Endothelial cell (in vitro differentiated cells): ENCODE data around the gene RAD23B. TPM values are rescaled to one million over a fixed set of nuclear protein-coding genes. Genes with fewer than 3 reads are reported as not detected.

Experiments
- DNase-seq: peaks from one replicate; pipeline ENCODE4 v3.0.0; 2021; ENCODE audit warnings: low spot score
- H3K27ac Mint-ChIP-seq: one replicate; pipeline ENCODE4 v1.8.0; 2021; ENCODE audit warnings: mixed read lengths, inconsistent platforms; ENCODE audit not compliant: unreplicated experiment
- H3K27me3 Mint-ChIP-seq: one replicate; pipeline ENCODE4 v1.8.0; 2021; ENCODE audit warnings: mild to moderate bottlenecking, moderate library complexity, mixed read lengths, inconsistent platforms; ENCODE audit not compliant: unreplicated experiment
- H3K36me3 Mint-ChIP-seq: one replicate; pipeline ENCODE4 v1.8.0; 2021; ENCODE audit warnings: mild to moderate bottlenecking, low read depth, mixed read lengths, inconsistent platforms; ENCODE audit not compliant: unreplicated experiment
- H3K4me1 Mint-ChIP-seq: one replicate; pipeline ENCODE4 v1.8.0; 2021; ENCODE audit warnings: mild to moderate bottlenecking, mixed read lengths, inconsistent platforms; ENCODE audit not compliant: unreplicated experiment
- H3K4me3 Mint-ChIP-seq: one replicate; pipeline ENCODE4 v1.8.0; 2021; ENCODE audit warnings: mild to moderate bottlenecking, mixed read lengths, inconsistent platforms; ENCODE audit not compliant: unreplicated experiment
- H3K9me3 Mint-ChIP-seq: one replicate; pipeline ENCODE4 v1.8.0; 2021; ENCODE audit warnings: mixed read lengths, inconsistent platforms; ENCODE audit not compliant: unreplicated experiment
- total RNA-seq: library from RNA; stranded (reverse); fragmentation: NEBNext Ultra II Directional; extraction: Animal tissue kit (Norgen Biotek cat#: 25700); gene quantifications from one replicate; pipeline ENCODE4 v1.2.1, GENCODE V29; 2021; ENCODE audit not compliant: unreplicated experiment
- TF ChIP-seq, protein P1 (sequence below): fragments of 200-600 bp; sonication (generic); IDR thresholded peaks from one replicate; pipeline ENCODE4 v1.5.0; 2021; ENCODE audit warnings: antibody characterized with exemption; ENCODE audit not compliant: unreplicated experiment

The RAD23B gene
- total RNA-seq, 1 donor from 2014 or later: 116 TPM

DNA sequence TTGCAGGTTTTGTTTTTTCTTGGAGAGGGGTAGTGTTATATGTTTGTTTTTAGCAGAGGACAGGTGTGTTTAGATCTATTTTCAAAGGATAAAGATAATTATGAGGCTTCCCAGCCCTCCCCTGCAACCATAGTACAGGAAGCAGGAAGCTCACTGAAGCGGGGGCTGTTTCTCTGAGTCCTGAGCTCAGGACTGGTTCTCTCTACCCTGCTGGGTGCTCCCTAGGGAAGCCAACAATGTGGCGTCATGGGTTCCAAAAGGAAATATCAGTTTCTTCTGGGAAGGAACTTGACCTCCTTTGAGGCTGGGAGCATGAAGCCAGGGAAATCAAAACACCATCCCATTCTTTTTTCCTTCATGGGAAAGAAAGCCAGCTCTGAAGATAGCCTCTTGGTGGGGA, 62.2 kb downstream of the RAD23B start:
- H3K4me1 Mint-ChIP-seq: peaks cover 8% of the 10 kb centered on the region
- no peaks in the 10 kb centered on the region for H3K9me3 Mint-ChIP-seq
- no peak overlapping the region for H3K27ac Mint-ChIP-seq
- H3K4me3 Mint-ChIP-seq: no peak overlapping the region
- TF ChIP-seq, protein P1, sequence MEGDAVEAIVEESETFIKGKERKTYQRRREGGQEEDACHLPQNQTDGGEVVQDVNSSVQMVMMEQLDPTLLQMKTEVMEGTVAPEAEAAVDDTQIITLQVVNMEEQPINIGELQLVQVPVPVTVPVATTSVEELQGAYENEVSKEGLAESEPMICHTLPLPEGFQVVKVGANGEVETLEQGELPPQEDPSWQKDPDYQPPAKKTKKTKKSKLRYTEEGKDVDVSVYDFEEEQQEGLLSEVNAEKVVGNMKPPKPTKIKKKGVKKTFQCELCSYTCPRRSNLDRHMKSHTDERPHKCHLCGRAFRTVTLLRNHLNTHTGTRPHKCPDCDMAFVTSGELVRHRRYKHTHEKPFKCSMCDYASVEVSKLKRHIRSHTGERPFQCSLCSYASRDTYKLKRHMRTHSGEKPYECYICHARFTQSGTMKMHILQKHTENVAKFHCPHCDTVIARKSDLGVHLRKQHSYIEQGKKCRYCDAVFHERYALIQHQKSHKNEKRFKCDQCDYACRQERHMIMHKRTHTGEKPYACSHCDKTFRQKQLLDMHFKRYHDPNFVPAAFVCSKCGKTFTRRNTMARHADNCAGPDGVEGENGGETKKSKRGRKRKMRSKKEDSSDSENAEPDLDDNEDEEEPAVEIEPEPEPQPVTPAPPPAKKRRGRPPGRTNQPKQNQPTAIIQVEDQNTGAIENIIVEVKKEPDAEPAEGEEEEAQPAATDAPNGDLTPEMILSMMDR: no peak
- no peaks in the 10 kb centered on the region for H3K36me3 Mint-ChIP-seq
- peaks cover 8% of the 10 kb centered on the region for H3K27me3 Mint-ChIP-seq
- DNase-seq: no peak

DNA sequence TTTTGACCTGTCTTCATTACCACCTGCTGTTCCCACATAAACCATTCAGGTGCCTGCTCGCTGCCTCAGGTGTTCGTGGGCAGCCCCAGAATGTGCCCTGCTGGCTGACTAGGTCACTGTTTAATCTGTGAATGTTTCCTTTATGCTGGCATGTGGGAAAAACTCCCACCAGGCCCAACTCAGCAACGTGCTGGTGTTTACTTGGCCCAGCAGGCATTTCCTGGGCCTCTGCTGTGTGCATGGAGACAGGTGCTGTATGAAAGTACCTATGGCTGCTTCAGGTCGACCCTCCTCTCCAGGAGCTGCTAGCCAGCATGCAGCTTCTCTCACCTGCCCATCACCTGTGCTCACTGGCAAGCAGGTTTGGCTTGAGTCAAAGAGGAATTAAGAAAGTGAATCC, 65.8 kb downstream of the RAD23B start:
- TF ChIP-seq, protein P1: no peak
- H3K27me3 Mint-ChIP-seq: peaks cover 9% of the 10 kb centered on the region
- no peaks in the 10 kb centered on the region for H3K9me3 Mint-ChIP-seq
- no peaks in the 10 kb centered on the region for H3K36me3 Mint-ChIP-seq
- no peak overlapping the region for H3K4me3 Mint-ChIP-seq
- H3K27ac Mint-ChIP-seq: no peak overlapping the region
- no peak for DNase-seq
- H3K4me1 Mint-ChIP-seq: peaks cover 8% of the 10 kb centered on the region

DNA sequence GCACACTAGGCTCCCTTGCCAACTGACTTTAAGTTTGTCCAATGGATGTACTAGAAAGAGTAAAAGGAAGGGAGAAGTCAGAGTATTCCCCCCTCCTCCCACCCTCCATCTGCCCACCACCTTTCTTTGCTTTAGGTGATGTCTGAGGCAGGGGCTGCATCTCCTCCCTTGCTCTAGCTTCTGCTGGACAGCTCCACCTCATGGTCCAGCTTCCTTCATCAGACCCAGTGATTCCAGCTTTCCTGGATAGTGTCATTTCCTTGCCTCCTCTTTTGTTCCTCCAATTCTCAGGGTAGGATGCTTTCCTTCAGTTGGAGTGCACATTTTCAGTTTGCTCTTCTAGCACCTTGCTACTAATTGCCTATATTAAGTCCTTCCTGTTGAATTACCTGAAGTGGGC, 67.4 kb downstream of the RAD23B start:
- peaks cover 8% of the 10 kb centered on the region for H3K4me1 Mint-ChIP-seq
- no peak for DNase-seq
- no peak overlapping the region for H3K4me3 Mint-ChIP-seq
- no peaks in the 10 kb centered on the region for H3K36me3 Mint-ChIP-seq
- H3K27me3 Mint-ChIP-seq: peaks cover 9% of the 10 kb centered on the region
- H3K27ac Mint-ChIP-seq: no peak overlapping the region
- TF ChIP-seq, protein P1: no peak
- no peaks in the 10 kb centered on the region for H3K9me3 Mint-ChIP-seq

DNA sequence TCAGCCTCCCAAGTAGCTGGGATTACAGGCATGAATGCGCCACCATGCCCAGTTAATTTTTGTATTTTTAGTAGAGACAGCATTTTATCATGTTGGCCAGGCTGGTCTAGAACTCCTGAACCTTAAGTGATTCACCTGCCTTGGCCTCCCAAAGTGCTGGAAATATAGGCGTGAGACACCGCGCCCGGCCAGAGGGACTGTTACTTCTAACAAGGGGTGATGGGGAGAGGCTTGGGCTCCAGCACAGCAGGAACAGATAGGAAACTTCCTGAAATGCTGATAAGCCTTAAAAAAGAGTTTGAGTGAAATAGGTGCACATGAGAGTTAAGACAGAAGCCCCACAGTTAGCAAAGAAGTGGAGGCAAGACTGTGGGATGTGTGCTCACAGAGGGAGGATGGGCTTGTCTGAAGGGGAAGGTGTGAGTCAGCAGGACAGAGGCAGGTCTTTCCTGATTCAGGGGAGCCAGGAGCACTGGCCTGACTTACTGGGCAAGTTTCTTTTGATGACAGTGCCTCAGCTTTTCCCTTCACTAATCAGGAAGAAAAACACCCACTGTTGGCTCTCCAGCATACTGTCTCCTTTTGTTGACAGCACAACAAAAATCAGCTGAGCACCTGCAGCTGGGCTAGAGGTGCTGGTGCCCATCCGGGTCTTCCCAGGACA, 68.4 kb downstream of the RAD23B start:
- Mint-ChIP-seq H3K27me3 (peaks cover 9% of the 10 kb centered on the region), H3K9me3 (no peaks in the 10 kb centered on the region), H3K4me3 (no peak overlapping the region), H3K36me3 (no peaks in the 10 kb centered on the region), H3K27ac (no peak overlapping the region), H3K4me1 (no peaks in the 10 kb centered on the region)
- TF ChIP-seq, protein P1: no peak
- no peak for DNase-seq

DNA sequence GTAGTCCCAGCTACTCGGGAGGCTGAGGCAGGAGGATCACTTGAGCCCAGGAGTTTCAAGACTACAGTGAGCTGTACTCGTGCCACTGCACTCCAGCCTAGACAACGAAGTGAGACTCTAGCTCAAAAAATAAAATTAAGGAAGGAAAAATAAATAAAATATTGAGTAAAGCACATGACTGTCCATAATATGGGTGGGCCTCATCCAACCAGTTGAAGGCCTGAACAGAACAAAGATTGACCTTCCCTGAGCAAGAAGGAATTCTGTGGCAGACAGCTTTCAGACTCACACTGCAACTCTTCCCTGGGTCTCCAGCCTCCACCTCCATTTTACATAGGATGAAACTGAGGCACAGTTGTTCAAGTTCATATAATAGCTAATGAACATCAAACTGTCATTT, 72.3 kb downstream of the RAD23B start:
- H3K9me3 Mint-ChIP-seq: no peaks in the 10 kb centered on the region
- peaks cover 4% of the 10 kb centered on the region for H3K36me3 Mint-ChIP-seq
- TF ChIP-seq, protein P1: no peak
- no peak overlapping the region for H3K4me3 Mint-ChIP-seq
- H3K4me1 Mint-ChIP-seq: no peaks in the 10 kb centered on the region
- DNase-seq: no peak
- no peak overlapping the region for H3K27ac Mint-ChIP-seq
- H3K27me3 Mint-ChIP-seq: peaks cover 5% of the 10 kb centered on the region
